GM12865 (cell line): ENCODE results near the gene DNMT1.

ENCODE experiments used
- DNase-seq: peaks from one replicate; pipeline ENCODE4 v3.0.0; 2010; ENCODE audit warnings: low read depth
- H3K4me3 ChIP-seq: 2 replicates; pipeline ENCODE4 v1.5.1; 2011; ENCODE audit warnings: mild to moderate bottlenecking, low read depth, low read length, control low read depth
- TF ChIP-seq, protein P1 (sequence below): IDR thresholded peaks from 2 replicates; pipeline ENCODE4 v1.5.1; 2011; ENCODE audit warnings: low read length, control low read depth, low read depth, inconsistent platforms; ENCODE audit not compliant: insufficient read depth; ENCODE audit errors: missing control alignments

Gene DNMT1

DNA sequence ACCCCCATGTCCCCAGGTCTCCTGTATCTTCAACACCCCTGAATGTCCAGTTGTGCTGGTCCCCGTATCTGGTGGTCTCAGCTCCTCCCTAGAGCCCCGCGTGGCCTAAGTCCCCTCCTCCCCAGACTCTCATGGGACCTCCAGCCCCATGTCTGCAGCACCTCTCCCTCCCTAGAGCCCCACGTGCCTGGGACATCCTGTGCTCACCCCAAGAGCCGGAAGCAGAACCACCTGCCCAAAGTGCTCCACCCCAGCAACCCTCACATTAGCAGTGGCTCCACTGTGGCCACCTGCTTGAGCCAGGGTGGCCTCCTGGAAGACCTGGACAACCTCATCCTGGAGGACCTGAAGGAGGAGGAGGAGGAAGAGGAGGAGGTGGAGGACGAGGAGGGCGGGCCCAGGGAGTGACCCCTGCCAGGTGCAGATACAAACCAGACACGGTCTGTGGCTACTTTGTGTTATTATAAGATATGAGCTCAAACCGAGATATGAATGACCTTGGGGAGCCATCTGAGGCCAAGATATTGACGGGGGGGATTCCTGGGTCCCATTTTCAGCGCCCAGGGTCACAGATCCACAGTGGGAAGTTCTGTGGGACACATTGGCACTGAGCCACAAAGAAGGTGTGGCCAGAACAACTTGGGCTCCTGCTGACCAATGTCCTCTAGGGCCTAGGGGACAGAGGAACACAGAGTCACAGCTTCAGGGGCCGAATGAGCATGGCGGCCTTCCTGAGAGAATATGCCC is 102.7 kb downstream of the DNMT1 start:
- TF ChIP-seq, protein P1, sequence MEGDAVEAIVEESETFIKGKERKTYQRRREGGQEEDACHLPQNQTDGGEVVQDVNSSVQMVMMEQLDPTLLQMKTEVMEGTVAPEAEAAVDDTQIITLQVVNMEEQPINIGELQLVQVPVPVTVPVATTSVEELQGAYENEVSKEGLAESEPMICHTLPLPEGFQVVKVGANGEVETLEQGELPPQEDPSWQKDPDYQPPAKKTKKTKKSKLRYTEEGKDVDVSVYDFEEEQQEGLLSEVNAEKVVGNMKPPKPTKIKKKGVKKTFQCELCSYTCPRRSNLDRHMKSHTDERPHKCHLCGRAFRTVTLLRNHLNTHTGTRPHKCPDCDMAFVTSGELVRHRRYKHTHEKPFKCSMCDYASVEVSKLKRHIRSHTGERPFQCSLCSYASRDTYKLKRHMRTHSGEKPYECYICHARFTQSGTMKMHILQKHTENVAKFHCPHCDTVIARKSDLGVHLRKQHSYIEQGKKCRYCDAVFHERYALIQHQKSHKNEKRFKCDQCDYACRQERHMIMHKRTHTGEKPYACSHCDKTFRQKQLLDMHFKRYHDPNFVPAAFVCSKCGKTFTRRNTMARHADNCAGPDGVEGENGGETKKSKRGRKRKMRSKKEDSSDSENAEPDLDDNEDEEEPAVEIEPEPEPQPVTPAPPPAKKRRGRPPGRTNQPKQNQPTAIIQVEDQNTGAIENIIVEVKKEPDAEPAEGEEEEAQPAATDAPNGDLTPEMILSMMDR: no peak
- DNase-seq: peak; percentile 54
- no peak overlapping the region for H3K4me3 ChIP-seq

DNA sequence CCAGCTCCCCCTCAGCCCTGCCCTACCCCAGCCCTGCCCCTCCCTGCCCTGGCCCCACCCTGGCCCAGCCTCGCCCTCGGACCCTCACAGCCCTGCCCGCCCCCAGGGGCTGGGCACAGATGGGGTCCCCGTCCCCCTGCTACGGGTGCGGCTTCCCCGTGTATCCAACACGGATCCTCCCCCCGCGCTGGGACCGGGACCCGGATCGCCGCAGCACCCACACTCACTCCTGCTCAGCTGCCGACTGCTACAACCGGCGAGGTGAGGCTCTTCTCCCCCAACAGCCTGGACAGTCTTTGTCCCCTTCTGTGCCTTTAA is 103.4 kb downstream of the DNMT1 start:
- H3K4me3 ChIP-seq: no peak overlapping the region
- DNase-seq: no peak
- TF ChIP-seq, protein P1: no peak

DNA sequence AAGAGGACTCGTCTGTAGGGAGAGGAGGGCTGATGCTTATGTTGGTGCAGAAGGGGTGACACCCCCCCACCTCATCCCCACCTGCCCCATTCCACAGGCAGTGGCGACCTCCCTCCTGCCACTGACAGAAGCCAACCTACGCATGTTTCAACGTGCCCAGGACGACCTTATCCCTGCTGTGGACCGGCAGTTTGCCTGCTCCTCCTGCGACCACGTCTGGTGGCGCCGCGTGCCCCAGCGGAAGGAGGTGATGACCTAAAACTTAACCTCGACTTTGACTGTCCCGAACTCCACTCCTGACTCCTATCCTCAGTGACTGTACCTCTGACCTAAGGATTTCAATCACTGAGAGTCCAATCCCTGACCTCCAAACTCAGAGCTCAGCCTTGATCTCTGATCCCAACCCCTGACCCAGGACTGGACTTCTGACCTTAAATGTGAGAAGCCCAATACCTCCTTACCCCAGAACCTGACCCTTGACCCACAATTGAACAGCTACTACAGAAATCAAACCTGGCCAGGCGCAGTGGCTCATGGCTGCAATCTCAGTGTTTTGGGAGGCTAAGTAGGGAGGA is 104.9 kb downstream of the DNMT1 start:
- no peak overlapping the region for H3K4me3 ChIP-seq
- no peak for DNase-seq
- TF ChIP-seq, protein P1: no peak

DNA sequence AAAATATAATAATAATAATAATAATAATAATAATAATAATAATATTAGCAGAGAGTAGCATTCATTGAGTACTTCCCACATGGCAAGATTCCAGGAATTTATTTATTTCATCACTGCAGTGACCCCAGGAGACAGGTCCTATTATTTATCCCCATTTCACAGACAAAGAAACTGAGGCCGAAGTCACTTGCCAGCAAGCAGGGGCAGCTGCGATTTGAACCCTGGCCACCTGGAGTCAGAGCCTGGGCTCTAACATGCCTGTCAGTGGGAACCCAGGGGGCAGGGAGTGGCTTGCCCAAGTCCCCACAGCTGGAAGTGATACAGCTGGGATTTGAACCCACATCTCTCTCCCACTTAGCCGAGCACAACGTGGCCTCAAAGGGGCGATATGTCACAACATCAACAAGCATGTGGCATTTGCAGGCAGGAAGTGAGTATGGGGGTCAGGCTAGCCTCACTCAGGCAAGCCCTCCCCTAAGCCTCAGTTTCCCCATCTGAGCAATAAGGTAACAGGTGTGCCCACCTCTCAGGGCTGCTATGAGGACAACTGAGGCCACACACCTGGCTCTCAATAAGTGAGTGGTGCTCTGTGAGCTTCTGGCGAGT is 105.7 kb downstream of the DNMT1 start:
- H3K4me3 ChIP-seq: no peak overlapping the region
- TF ChIP-seq, protein P1: no peak
- DNase-seq: no peak

DNA sequence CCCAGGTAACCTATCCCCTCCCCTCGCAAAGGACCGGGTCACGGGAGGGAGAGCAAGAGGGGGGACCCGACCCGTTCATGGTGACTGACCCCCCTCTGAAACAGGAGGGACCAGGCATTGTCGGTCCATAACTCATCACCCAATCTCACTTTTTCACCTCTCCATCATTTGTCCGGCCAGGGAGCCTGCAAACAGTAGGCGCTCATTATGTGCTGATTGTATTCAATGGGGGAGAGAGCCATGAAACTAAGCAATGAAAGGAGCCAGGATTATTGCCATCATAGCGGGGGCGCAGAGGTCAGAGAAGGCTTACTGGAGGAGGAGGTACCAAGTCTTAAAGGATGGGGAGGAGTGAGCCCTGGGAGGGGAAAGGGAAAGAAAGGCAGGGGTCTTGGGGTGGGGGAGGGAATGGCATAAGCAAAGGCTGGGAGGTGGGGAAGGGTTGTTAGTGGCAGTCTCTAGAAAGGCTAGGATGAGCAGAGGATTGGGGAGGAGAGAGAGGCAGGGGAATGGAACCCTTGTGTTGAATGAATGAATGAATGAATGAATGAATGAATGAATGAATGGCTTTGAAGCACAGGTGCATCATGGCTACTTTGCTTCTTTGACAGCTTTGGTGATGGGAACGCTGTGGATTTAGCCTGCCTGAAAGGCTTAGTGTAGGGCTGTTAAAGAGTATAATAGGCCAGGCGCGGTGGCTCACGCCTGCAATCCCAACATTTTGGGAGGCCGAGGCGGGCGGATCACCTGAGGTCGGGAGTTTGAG is 107.3 kb downstream of the DNMT1 start:
- peak overlapping the region; percentile 98 for H3K4me3 ChIP-seq
- DNase-seq: no peak
- TF ChIP-seq, protein P1: no peak

DNA sequence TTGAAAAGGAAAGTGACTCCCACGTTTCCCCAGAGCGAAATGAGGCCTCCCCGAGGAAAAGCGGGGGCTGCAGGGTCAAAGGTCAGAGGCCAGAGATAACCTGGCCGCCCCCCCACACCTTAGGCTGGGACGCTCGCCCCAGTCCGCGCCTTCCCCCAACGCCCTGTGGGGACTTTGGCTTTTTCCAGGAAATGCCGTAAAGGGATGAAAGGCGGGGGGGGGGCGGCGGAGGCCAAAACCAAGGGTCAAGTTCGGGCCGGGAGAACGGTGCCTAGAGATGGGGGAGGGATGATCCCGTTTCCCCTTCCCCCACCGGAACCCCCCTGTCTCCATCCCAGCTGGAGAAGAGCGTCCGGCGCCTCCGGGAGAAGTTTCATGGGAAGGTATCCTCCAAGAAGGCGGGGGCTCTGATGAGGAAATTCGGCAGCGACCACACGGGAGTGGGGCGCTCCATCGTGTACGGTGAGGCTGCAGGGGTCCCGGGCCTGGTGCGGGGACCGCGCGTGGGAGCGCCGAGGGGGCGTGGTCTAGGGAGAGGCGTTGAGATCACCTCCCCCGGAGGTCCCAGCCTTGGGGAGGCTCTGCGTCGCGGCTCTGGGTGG is 108.1 kb downstream of the DNMT1 start:
- DNase-seq: no peak
- TF ChIP-seq, protein P1: no peak
- H3K4me3 ChIP-seq: peak overlapping the region; percentile 98
